Esophagus muscularis mucosa (tissue), 4 donors: ENCODE data around the gene ARL15.

Experiments
- EP300 ChIP-seq: sonication (generic); formaldehyde crosslinking; IDR thresholded peaks from one replicate; pipeline ENCODE4 v1.6.1; 2017; ENCODE audit warnings: antibody characterized with exemption
- POLR2A ChIP-seq: fragments of 450-650 bp; IDR thresholded peaks from one replicate; pipeline ENCODE4 v1.6.1; 2017; ENCODE audit warnings: antibody characterized with exemption, moderate library complexity, mild to moderate bottlenecking, low read depth
- POLR2AphosphoS5 ChIP-seq, 2 donors: sonication (generic); formaldehyde crosslinking; IDR thresholded peaks; one replicate each; pipeline ENCODE4 v1.6.1; 2017; ENCODE audit warnings: antibody characterized with exemption in 2 of 2
- TF ChIP-seq, protein P1 (sequence below), 3 experiments: fragments of 200-600 bp in 2 of 3; fragments of 450-650 bp in 1 of 3; sonication (generic) in 2 of 3; IDR thresholded peaks; one replicate each; pipeline ENCODE4 v1.5.1; 2017 to 2019; ENCODE audit warnings: antibody characterized with exemption in 3 of 3, mild to moderate bottlenecking in 2 of 3, moderate library complexity in 1 of 3

DNA sequence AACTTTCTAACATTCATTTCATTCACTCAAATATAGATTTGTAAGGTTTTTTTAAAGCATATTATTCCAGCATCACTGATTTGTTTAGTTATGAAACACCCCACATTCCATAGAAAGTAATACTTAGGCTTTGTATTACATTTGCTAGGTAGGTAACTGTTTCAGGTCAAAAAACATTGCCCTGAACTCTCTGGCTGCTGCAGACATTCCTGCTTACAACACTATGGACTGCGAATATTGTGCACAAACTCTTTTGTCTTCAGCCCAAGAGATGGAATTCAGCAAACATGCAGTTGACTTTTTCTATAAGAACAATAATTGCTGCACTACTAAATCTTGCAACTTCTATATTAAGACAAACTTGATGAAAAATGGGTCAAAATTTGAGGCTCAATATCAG is 301.0 kb downstream of the ARL15 start:
- TF ChIP-seq, protein P1, sequence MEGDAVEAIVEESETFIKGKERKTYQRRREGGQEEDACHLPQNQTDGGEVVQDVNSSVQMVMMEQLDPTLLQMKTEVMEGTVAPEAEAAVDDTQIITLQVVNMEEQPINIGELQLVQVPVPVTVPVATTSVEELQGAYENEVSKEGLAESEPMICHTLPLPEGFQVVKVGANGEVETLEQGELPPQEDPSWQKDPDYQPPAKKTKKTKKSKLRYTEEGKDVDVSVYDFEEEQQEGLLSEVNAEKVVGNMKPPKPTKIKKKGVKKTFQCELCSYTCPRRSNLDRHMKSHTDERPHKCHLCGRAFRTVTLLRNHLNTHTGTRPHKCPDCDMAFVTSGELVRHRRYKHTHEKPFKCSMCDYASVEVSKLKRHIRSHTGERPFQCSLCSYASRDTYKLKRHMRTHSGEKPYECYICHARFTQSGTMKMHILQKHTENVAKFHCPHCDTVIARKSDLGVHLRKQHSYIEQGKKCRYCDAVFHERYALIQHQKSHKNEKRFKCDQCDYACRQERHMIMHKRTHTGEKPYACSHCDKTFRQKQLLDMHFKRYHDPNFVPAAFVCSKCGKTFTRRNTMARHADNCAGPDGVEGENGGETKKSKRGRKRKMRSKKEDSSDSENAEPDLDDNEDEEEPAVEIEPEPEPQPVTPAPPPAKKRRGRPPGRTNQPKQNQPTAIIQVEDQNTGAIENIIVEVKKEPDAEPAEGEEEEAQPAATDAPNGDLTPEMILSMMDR (IDR thresholded peaks at IDR 0.05) = no peak
- TF ChIP-seq POLR2A (no peak), POLR2AphosphoS5 (IDR thresholded peaks at IDR 0.05) (no peak), EP300 (no peak)
